HepG2 (cell line): ENCODE results near the gene SUN5. TPM values are rescaled to one million over a fixed set of nuclear protein-coding genes. Genes with fewer than 3 reads are reported as not detected.
A peak's percentile ranks its signal among the peaks of the same experiment; 100 is the strongest.

Experiments
- CEBPB ChIP-seq: IDR thresholded peaks from 2 replicates; pipeline ENCODE4 v1.6.1; 2011; ENCODE audit warnings: low read depth, low read length, improper control_type of control experiment, borderline replicate concordance
- DR1 ChIP-seq: sonication (generic); formaldehyde crosslinking; IDR thresholded peaks from 2 replicates; pipeline ENCODE4 v1.8.0; 2021; ENCODE audit warnings: mild to moderate bottlenecking, missing genetic modification reagents, inconsistent platforms
- HIVEP1 ChIP-seq: sonication (generic); formaldehyde crosslinking; IDR thresholded peaks from 2 replicates; pipeline ENCODE4 v1.4.0; 2020; ENCODE audit warnings: mild to moderate bottlenecking, missing genetic modification reagents
- POGK ChIP-seq: sonication (generic); formaldehyde crosslinking; conservative IDR thresholded peaks from 2 replicates; pipeline ENCODE4 v1.8.0; 2022; ENCODE audit warnings: mild to moderate bottlenecking, moderate library complexity, missing genetic modification reagents
- RBM22 ChIP-seq: fragments of 200-400 bp; formaldehyde crosslinking; optimal IDR thresholded peaks from 2 replicates; pipeline ENCODE3; 2017; ENCODE audit warnings: mild to moderate bottlenecking, low read length, moderate library complexity
- SSRP1 ChIP-seq: IDR thresholded peaks from 2 replicates; pipeline ENCODE4 v1.6.1; 2016; ENCODE audit warnings: control low read depth
- ZFAT ChIP-seq: sonication (generic); formaldehyde crosslinking; conservative IDR thresholded peaks from 2 replicates; pipeline ENCODE4 v1.8.1; 2023; ENCODE audit warnings: missing genetic modification reagents, inconsistent platforms
- ZNF160 ChIP-seq: sonication (generic); formaldehyde crosslinking; IDR thresholded peaks from 2 replicates; pipeline ENCODE4 v1.8.0; 2022; ENCODE audit warnings: mild to moderate bottlenecking, inconsistent platforms, missing genetic modification reagents
- ZNF34 ChIP-seq: sonication (generic); formaldehyde crosslinking; IDR thresholded peaks from 2 replicates; pipeline ENCODE4 v1.4.0; 2020; ENCODE audit warnings: mild to moderate bottlenecking, missing genetic modification reagents, borderline replicate concordance
- ZNF552 ChIP-seq: sonication (generic); formaldehyde crosslinking; IDR thresholded peaks from 2 replicates; pipeline ENCODE4 v1.9.0; 2022; ENCODE audit warnings: missing genetic modification reagents, mild to moderate bottlenecking, borderline replicate concordance
- polyA plus RNA-seq, 8 experiments: library from polyadenylated mRNA; depleted of rRNA in 3 of 8; stranded (reverse) in 7 of 8; unstranded in 1 of 8; fragments of >200 nt; fragmentation: Illumina TruSeq in 4 of 8; extraction: Trizol in 4 of 8; gene quantifications; 2 replicates each; pipeline versions ENCODE4 v1.2.1 to v1.2.3, GENCODE V29; 2011 to 2016; ENCODE audit warnings: low read depth in 4 of 8, missing spikeins in 1 of 8, mixed read lengths in 1 of 8; ENCODE audit not compliant: insufficient read depth in 1 of 8
- total RNA-seq, 5 experiments: library from RNA; depleted of rRNA; stranded (reverse); fragments of >200 nt; fragmentation: Illumina TruSeq; extraction: Trizol; gene quantifications; 2 replicates each; pipeline ENCODE4 v1.2.3, GENCODE V29; 2016; ENCODE audit warnings: low read depth in 1 of 5
- TF ChIP-seq, protein P1 (sequence below): IDR thresholded peaks from 2 replicates; pipeline ENCODE4 v1.6.1; 2016; ENCODE audit warnings: low read depth, missing genetic modification reagents, missing compliant biosample characterization
- TF ChIP-seq, protein P2 (sequence below): sonication (generic); formaldehyde crosslinking; IDR thresholded peaks from 2 replicates; pipeline ENCODE4 v1.4.0; 2020; ENCODE audit warnings: missing genetic modification reagents
- TF ChIP-seq, protein P3 (sequence below): sonication (generic); formaldehyde crosslinking; IDR thresholded peaks from 2 replicates; pipeline ENCODE4 v1.4.0; 2020; ENCODE audit warnings: missing genetic modification reagents
- TF ChIP-seq, protein P4 (sequence below): sonication (generic); formaldehyde crosslinking; IDR thresholded peaks from 2 replicates; pipeline ENCODE4 v1.5.0; 2020; ENCODE audit warnings: missing genetic modification reagents

The SUN5 gene
- total and polyA plus RNA-seq, 2 of the 13 experiments (the other 11 are each of a cell fraction or from before 2014, with no cell fraction given) = not detected

GRCh38 chr20:33022289-33022688, 18.1 kb upstream of the SUN5 start (continued):
- TF ChIP-seq, protein P1, sequence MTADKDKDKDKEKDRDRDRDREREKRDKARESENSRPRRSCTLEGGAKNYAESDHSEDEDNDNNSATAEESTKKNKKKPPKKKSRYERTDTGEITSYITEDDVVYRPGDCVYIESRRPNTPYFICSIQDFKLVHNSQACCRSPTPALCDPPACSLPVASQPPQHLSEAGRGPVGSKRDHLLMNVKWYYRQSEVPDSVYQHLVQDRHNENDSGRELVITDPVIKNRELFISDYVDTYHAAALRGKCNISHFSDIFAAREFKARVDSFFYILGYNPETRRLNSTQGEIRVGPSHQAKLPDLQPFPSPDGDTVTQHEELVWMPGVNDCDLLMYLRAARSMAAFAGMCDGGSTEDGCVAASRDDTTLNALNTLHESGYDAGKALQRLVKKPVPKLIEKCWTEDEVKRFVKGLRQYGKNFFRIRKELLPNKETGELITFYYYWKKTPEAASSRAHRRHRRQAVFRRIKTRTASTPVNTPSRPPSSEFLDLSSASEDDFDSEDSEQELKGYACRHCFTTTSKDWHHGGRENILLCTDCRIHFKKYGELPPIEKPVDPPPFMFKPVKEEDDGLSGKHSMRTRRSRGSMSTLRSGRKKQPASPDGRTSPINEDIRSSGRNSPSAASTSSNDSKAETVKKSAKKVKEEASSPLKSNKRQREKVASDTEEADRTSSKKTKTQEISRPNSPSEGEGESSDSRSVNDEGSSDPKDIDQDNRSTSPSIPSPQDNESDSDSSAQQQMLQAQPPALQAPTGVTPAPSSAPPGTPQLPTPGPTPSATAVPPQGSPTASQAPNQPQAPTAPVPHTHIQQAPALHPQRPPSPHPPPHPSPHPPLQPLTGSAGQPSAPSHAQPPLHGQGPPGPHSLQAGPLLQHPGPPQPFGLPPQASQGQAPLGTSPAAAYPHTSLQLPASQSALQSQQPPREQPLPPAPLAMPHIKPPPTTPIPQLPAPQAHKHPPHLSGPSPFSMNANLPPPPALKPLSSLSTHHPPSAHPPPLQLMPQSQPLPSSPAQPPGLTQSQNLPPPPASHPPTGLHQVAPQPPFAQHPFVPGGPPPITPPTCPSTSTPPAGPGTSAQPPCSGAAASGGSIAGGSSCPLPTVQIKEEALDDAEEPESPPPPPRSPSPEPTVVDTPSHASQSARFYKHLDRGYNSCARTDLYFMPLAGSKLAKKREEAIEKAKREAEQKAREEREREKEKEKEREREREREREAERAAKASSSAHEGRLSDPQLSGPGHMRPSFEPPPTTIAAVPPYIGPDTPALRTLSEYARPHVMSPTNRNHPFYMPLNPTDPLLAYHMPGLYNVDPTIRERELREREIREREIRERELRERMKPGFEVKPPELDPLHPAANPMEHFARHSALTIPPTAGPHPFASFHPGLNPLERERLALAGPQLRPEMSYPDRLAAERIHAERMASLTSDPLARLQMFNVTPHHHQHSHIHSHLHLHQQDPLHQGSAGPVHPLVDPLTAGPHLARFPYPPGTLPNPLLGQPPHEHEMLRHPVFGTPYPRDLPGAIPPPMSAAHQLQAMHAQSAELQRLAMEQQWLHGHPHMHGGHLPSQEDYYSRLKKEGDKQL = no peak
- TF ChIP-seq, protein P2, sequence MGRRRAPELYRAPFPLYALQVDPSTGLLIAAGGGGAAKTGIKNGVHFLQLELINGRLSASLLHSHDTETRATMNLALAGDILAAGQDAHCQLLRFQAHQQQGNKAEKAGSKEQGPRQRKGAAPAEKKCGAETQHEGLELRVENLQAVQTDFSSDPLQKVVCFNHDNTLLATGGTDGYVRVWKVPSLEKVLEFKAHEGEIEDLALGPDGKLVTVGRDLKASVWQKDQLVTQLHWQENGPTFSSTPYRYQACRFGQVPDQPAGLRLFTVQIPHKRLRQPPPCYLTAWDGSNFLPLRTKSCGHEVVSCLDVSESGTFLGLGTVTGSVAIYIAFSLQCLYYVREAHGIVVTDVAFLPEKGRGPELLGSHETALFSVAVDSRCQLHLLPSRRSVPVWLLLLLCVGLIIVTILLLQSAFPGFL = no peak
- no peak for TF ChIP-seq ZNF552
- TF ChIP-seq HIVEP1 = no peak
- no peak for TF ChIP-seq ZFAT
- peak; percentile 66 for TF ChIP-seq RBM22
- TF ChIP-seq, protein P3, sequence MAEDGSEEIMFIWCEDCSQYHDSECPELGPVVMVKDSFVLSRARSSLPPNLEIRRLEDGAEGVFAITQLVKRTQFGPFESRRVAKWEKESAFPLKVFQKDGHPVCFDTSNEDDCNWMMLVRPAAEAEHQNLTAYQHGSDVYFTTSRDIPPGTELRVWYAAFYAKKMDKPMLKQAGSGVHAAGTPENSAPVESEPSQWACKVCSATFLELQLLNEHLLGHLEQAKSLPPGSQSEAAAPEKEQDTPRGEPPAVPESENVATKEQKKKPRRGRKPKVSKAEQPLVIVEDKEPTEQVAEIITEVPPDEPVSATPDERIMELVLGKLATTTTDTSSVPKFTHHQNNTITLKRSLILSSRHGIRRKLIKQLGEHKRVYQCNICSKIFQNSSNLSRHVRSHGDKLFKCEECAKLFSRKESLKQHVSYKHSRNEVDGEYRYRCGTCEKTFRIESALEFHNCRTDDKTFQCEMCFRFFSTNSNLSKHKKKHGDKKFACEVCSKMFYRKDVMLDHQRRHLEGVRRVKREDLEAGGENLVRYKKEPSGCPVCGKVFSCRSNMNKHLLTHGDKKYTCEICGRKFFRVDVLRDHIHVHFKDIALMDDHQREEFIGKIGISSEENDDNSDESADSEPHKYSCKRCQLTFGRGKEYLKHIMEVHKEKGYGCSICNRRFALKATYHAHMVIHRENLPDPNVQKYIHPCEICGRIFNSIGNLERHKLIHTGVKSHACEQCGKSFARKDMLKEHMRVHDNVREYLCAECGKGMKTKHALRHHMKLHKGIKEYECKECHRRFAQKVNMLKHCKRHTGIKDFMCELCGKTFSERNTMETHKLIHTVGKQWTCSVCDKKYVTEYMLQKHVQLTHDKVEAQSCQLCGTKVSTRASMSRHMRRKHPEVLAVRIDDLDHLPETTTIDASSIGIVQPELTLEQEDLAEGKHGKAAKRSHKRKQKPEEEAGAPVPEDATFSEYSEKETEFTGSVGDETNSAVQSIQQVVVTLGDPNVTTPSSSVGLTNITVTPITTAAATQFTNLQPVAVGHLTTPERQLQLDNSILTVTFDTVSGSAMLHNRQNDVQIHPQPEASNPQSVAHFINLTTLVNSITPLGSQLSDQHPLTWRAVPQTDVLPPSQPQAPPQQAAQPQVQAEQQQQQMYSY (CRISPR knock-in tag) = no peak
- no peak for TF ChIP-seq CEBPB
- 0 out of 2 replicates have a peak, but pooled peaks have one; percentile 33 for TF ChIP-seq DR1 (CRISPR knock-in tag)
- TF ChIP-seq, protein P4, sequence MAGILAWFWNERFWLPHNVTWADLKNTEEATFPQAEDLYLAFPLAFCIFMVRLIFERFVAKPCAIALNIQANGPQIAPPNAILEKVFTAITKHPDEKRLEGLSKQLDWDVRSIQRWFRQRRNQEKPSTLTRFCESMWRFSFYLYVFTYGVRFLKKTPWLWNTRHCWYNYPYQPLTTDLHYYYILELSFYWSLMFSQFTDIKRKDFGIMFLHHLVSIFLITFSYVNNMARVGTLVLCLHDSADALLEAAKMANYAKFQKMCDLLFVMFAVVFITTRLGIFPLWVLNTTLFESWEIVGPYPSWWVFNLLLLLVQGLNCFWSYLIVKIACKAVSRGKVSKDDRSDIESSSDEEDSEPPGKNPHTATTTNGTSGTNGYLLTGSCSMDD = no peak
- 0 out of 2 replicates have a peak, but pooled peaks have one; percentile 55 for TF ChIP-seq SSRP1 (CRISPR knock-in tag)
- no peak for TF ChIP-seq ZNF34 (CRISPR knock-in tag)
- TF ChIP-seq POGK (CRISPR knock-in tag) = no peak
- TF ChIP-seq ZNF160 (CRISPR knock-in tag) = 0 out of 2 replicates have a peak, but pooled peaks have one; percentile 43
